Epithelial cell of proximal tubule (primary cell): ENCODE measurements around the gene STEAP1. TPM values are rescaled to one million over a fixed set of nuclear protein-coding genes. Genes with fewer than 3 reads are reported as not detected.

Experiments used
- total RNA-seq: library from RNA; depleted of rRNA; stranded (reverse); fragments of >200 nt; gene quantifications from 2 replicates; pipeline ENCODE4 v1.2.3, GENCODE V29; 2015

Gene STEAP1
- total RNA-seq, 1 donor from 2014 or later = 3.4 TPM

Other genes with a start within 250 kb of the STEAP1 start
- gene STEAP2, start 57.3 kb downstream of the STEAP1 start, total RNA-seq = 2.1 and 2.7 TPM in 2 replicates
- 0.29 and 0.51 TPM in 2 replicates for gene CFAP69, start 90.7 kb downstream of the STEAP1 start, total RNA-seq
- gene FAM237B, start 166.8 kb downstream of the STEAP1 start, total RNA-seq = not detected in 2 replicates
- gene GTPBP10, start 192.2 kb downstream of the STEAP1 start, total RNA-seq = 10.5 and 20.8 TPM in 2 replicates
- 25.2 and 53.3 TPM in 2 replicates for gene CLDN12, start 249.0 kb downstream of the STEAP1 start, total RNA-seq